ENCODE data around the gene CROCC2.

The CROCC2 gene

DNA sequence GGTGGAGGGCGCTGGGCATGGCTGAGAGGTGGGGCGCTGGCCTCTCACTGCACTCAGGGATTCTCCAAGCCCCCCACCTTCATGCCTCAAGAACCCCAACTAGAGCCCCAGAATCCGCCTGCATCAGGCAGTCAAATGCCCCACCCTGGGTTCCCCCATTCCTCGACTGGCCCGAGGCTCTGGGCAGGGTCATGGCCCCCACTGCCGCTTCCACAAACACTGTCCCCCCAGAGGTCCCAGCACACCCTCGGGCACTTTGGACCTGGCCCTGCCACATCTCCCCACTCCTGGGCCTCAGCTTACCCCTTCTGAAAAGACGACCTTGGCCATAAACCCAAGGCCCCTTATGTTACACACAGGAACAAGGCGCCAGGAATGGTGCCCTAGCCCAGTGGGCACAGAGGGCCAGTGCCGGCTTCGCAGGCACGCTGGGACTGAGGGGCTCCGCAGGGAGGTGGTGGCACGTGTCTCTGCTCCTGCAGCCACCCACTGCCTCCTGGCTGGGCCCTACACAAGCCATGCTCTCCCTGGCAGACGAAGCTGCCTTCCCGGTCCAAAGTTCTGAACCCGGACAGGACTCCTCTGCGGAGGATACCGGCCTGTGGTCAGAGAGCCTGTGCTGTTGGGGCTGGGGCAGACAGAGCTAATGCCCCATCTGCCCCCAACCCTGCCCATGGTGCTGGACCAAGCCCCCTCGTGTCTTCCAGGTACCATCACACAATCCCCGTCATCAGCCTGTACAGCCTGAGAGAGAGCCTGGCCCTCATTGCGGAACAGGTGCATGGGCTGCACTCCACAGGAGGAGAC lies 30.7 kb upstream of the CROCC2 start:
- no peak for DNase-seq (ENCODE audit: low read depth in 1 of 2, low spot score in 1 of 2)

DNA sequence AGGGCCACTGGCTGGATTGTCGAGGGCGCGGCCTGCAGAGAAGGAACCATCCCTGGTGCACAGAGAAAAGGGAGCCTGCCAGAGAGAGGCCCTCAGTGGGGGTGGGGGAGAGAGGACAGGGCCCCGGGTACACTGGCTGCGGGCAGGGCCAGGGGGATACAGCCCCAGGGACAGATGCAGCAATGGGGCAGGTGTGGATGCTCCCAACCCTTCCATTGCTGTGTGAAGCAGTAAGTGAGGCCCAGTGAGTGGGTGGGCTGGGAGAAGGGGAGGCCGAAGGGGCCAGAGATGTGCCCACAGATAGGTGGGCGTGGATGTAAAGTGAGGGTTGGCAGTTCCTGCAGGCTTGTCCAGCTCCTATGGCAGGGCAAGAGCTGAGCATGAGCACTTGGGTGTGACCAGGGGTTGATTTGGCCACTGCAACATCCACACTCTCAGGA lies 30.1 kb upstream of the CROCC2 start:
- no peak for DNase-seq (ENCODE audit: low read depth in 1 of 2, low spot score in 1 of 2)

DNA sequence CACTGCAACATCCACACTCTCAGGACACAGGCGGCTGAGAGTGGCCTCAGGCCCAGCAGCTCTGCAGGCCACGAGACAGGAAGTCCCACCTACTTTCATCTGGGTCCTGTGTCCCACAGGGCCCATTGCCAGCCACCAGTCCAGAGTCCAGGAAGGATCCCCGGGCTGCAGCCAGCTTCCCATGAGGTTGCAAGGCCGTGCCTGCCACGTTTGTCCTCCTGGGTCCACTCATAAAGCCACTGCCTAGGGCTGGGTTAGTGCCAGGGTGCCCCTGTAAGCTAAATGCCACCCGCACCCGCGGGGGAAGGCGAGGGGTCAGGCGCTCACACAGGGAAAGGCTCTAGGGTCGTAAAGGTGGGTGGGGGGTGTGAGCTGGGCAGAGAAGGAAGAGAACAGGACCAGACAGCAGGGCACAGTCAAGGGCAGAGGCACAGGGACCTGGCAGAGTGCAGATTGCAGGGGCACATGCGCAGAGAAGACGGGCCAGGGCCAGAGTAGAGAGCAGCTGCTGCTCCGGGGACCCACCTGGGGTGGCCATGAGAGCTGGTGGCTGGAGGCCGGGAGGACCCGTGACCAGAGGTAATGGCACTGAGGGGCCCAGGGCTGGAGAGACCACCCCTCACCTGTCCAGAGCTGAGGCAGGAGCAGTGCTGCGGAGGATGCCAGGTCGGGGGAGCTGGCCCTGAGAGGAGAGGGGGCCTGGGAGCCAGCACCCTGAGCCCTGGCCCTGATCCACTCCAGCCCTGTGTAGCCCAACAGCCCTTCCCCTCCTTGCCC lies 29.5 kb upstream of the CROCC2 start:
- no peak for DNase-seq (ENCODE audit: low read depth in 1 of 2, low spot score in 1 of 2)

DNA sequence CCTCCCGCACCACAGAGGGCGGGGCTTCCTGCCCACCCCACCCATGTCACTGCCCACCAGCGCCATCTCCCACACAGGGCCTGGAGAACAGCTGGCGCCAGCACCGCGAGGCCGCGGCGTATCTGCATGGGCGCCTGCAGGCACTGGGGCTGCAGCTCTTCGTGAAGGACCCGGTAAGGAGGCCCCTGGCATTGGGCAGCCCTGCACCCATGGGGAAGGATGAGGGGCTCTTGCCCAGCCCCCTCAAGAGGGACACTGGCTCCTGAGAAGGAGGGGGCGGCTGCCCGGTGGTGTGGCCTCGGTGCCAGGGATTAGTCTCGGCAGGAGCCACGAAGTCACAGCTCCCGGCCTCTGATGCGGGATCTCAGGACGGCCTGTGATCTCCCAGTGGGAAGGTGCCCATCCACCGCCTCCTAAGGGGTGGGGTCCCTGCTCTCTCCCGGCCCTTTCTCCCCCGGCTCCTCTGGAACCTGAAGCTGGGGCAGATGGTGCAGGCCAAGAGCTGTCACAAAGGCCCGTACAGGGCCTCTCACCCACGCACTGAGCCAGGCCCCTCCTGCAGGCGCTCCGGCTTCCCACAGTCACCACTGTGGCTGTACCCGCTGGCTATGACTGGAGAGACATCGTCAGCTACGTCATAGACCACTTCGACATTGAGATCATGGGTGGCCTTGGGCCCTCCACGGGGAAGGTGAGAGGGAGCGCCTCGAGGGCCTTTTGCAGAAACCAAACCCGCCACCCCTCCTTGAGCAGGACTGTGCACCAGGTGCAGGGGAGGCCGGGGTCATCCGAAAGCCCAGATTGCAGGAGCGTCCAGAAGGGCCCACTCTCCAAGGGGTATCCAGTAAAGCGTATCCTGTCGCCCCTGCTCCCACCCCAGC lies 28.4 kb upstream of the CROCC2 start:
- DNase-seq (ENCODE audit: low read depth in 1 of 2, low spot score in 1 of 2): no peak

DNA sequence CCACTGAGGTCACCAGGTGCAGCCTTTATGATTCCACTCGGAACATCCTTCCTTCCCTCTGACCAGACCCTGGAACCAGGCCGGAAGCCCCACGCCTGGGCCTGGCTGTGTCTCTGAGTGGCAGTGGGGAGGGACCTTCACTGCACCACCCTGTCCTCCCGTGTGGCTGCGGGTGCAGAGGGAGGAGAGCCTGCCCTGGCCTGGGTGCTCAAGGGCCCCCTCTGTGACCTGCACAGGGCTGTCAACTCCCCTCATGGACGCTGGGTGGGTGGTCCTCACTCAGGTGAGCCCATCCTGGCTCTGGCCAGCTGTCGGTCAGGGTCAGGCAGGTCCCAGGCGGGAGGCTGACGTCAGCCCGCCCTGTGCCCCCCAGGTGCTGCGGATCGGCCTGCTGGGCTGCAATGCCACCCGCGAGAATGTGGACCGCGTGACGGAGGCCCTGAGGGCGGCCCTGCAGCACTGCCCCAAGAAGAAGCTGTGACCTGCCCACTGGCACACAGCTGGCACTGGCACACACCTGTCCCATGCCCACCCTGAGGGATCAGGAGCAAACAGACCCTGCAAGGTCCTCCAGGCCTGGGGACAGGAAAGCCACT lies 27.7 kb upstream of the CROCC2 start:
- DNase-seq (ENCODE audit: low read depth in 1 of 2, low spot score in 1 of 2): no peak

DNA sequence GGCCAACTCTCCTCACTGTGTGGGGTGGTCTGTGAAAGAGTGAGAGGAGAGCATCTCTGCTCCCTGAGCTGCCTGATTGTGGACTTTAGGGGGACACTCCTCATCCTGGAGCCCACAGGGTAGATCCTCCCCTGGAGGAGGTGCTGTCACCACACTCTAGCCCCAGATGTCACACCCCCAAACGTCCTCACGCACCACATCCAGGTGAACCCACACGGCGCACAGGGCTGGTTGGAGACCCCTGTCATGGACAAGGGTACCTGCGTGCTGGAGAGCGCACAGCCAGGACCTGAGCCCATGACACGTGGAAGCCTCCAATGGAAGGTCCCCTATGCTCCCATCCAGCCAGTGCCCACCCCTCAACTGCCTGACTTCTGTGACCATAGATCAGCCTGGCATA lies 27.0 kb upstream of the CROCC2 start:
- no peak for DNase-seq (ENCODE audit: low read depth in 1 of 2, low spot score in 1 of 2)

DNA sequence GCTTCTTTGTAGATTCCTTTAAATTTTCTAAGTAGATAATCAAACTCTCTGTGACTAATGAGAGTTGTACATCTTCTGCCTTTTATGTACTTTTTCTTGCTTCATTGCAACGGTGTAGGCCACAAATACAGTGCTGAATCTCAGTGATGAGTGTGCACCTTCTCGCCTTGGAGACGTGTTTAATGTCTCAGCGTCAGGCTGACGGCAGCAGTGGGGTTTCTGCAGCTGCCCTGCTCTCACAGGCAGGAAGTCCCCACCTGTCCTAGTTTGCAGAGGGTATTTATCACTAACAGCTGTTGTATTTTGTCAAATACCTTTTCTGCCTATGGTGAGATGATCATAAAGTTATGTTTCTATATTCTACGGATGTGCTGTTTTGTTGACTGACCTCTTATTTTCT lies 24.2 kb upstream of the CROCC2 start:
- DNase-seq (ENCODE audit: low read depth in 1 of 2, low spot score in 1 of 2): no peak

DNA sequence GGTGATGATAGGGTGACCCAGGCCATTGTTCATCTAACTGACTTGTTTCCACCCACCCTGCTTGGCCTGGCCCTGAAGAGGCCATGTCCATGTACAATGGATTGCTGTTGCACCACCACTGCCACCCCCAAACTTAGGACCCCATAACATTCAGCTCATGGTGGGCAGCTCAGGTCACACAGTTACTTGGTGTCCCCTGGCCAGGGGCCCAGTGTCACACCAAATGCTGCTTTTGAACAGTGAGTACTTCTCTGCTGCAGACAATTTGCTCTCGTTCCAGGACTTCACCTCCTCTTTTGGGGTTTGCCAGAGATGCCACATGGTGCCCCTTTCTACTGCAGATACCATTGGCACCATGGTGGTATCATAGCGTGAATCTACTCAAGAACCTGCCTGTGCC lies 21.9 kb upstream of the CROCC2 start:
- no peak for DNase-seq (ENCODE audit: low read depth in 1 of 2, low spot score in 1 of 2)

DNA sequence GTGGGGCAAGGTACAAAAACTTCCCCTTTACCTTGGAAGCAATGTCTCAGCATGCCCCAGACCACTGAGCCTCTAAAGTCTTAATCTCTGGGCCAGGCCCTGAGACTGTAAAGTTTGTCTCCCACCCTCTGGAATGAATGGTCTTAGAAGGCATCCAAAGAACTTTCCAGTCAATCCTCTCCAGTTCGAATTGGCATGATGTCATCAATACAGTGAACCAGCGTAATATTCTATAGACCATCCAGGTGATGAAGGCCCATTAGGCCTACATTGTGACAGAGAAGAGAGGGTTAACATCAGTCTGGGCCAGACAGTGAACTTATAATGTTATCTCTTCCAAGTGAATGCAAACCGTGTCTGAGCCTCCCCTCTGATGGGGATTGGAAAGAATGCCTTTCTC lies 21.4 kb upstream of the CROCC2 start:
- DNase-seq (ENCODE audit: low read depth in 1 of 2, low spot score in 1 of 2): no peak

DNA sequence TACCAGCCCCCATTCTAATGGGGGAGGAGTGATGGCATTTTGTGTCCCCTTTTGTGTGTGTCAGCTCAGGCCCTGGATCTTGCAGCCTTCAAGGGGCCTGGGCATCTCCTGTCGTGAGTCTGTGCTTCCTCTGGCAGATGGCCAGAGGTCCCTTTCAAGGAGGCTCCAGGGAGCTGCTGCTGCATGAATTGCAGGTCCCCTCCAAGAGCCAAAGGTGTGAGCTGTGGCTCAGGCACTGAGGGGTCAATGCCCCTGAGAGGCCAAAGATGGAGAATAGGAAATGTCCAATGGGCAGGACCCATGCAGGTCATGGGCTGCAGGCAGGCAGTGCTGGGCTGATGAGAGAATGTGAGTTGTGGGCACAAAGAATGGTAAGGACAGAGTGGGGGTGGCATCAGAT lies 20.6 kb upstream of the CROCC2 start:
- DNase-seq (ENCODE audit: low read depth in 1 of 2, low spot score in 1 of 2): no peak

DNA sequence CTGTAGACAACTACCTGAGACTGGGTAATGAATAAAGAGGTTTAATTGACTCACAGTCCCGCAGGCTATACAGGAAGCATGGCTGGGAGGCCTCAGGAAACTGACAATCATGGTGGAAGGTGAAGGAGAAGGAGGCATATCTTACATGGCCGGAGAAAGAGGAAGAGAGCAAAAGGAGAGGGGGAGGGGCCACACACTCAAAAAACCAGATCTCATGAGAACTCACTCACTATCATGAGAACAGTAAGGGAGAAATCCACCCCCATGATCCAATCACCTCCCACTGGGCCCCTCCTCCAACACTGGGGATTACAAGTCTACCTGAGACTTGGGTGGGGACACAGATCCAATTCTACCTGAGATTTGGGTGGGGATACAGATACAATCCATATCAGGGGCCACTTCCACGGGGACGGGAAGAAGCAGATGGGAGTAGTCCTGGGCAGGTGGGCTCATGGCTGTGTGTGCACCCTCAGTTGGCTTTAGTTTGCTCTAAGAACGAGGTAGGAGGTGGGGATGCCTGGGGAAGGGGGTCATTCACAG lies 20.0 kb upstream of the CROCC2 start:
- DNase-seq (ENCODE audit: low read depth in 1 of 2, low spot score in 1 of 2): no peak

DNA sequence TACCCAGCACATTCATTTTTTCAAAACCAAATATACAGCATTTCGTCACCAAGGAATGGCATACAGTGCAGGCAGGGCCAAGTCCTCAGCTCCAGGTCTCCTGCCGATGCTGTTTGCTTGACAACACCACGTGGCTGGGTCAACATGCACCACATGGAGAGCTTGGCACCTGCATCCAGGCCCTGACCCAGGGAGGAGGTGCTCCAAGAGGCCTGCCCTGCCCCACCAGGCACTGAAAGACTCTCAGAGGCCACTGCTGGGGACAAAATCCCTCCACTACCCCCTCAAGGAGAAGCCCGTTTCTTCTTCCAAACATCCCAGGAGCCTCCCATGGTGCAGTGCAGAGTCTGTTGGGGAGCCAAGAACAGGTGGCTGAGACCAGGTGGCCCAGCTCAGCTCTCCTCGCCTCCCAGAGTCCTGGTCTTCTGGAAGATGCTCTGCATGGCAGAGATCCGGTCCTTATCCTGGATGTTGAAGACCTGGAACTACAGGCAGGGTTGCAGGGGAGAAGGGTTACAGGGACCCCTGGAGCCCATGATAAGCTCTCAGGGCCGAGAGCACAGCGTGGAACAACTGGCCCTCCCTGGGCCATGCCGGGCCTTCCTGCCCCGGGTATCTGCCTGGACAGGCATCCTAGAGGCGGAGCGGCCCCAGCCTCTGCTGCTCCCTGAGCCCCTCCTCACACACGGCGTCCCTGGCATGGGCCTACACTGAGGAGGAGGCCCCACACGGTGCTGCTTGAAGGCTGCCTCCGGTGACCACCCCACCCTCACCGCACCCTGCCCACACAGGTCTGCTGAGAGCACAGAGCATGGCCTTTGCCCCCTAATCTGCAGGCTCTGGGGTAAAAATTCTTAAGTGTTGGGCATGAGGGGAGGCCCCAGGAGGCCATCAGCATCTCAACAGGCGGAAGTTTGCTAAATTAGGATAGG lies 19.2 kb upstream of the CROCC2 start:
- no peak for DNase-seq (ENCODE audit: low read depth in 1 of 2, low spot score in 1 of 2)

DNA sequence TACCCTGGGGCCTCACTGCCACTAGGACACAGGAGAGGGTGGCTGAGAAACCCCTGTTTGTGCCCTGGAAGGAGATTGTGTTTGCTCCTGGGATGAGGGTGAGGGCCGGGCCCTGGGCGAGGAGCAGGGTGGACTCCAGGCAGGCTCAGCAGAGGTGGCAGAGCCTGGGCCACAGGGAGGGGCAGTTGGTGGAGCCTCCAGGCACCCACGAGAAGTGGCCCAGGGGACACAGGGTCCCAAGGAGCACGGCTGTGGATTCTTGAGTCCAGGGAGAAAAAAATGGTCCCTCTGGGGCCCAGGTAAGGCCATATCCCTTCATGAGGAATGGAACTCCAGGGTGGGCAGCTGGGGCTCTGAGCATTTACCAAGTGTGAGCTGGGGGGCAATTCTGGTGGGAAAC lies 18.5 kb upstream of the CROCC2 start:
- no peak for DNase-seq (ENCODE audit: low read depth in 1 of 2, low spot score in 1 of 2)

DNA sequence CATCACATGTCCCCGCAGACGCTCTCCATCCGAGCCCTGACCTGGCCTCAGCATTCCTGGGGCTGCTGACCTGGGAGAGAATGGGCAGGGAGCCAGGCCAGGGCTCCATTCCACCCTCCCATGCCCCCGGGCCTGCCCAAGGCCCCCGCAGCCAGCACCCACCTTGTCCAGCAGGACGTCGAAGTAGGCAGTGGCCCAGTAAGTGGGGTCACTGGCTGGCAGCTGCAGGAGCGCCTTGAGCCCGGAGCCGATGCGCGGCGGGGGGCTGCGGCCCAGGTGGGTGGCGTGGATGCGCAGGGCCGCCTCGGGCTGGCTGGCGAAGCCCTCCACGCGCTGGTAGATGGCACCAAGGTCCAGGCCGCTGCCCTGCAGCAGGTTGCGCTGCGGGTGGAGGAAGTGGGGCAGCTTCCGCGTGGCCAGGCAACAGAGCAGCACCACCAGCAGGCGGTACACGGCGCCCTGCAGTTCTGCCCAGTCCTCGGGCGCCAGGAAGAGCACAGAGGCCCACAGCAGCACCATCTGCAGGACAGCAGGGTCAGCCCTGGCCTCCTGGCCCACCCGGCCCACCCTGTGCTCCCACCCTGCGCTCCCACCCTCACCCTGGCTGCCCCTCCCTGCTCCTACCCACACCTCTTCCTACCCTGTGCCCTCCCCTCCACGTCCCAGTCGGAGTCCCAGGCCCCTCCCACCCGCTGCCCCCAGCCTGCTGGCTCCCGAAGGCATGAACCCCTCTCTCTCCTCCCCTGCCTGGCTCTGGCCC lies 17.8 kb upstream of the CROCC2 start:
- DNase-seq (ENCODE audit: low read depth in 1 of 2, low spot score in 1 of 2): no peak

DNA sequence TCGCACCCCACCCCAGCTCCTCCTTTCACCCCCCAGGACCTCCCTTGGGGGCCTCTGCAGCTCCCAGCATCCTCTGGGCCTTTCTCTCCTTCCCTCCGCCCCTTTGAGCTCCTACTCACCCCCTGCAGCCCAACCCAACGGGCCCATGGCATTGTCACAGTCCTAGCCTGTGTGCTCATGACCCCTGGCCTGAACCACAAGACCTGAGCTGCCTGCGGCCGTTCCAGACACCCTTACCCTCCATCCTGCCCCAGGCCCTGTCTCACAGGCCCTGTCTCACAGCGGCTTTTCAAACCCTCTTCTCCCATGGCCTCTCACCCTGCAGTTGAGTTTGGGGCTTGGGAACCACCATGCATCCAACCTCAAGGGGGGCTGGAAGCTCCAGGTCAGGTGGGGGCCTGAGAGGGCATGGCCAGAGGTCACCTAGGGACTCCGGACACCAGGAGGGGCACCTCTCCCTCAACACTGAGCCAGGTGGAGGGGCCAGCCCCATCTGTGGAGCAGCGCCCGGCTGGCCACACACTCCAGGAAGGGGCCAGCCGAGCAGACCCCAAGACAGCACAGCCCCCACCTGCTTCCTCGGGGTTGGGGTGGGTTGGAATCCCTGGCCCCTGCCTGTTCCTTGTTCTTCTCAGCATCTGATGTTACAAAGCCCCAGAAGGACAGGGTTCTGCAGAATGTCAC lies 17.1 kb upstream of the CROCC2 start:
- no peak for DNase-seq (ENCODE audit: low read depth in 1 of 2, low spot score in 1 of 2)

DNA sequence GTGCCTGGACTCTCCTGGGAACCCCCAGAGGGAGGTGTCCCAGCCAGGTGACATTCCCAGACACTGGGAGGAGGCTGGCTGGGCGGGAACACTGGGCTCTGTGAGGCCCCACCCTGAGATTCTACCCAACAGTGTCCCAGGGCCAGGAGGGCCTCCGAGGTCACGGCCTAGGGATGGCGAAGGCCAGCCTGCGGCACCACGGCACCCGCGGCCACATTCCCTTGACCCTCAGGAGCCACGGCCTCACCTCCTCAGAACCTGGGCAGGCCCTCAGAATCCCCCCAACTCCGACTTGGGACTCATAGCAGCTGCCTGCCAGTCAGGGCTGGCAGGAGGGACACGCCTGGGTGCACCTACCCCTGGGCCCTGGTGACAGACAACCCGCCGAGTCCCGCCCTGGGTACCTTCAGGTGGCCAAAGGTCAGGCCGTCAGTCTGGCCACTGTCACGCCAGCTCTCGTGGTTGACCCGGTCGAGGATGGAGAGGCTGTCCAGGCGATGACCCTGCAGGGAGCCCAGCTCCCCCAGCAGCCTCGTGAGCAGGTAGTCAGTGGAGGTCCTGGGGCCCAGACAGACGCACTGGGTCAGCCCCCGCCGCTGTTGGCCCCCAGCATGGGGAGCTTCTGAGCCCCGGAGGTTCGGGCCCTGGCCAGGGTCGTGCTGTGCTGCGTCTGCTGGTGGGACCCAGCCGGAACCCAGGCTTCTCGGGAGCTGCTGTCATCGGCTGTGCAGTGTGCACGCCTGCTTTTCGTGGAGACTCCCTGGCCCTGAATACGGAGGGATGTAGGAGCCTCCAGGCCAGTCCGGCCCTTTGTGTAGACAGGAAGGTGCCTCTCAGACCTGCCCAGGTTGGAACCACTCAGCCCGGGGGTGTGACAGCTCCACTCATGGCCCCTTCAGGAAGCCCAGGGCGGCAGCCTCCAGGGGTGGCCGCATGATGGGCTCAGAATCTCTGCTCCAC lies 16.3 kb upstream of the CROCC2 start:
- no peak for DNase-seq (ENCODE audit: low read depth in 1 of 2, low spot score in 1 of 2)

DNA sequence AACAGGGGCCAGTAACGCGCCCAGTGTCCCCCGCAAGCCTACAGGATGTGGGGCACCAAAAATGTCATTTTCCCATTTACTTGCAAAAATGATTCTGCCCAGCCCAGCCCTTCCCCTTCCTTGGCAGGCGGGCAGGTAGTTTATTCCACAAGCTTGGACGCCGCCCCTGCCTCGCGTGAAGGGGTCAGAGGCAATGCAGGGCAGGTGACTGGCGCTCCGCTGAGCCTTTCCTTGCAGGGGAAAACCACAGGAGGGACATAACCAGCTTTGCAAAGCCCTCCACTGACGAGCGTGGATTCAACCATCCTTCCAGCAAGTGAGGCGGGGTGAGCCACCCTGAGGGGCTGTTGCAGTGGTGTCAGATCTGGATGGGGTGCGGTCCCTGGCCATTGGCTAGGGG lies 15.4 kb upstream of the CROCC2 start:
- DNase-seq (ENCODE audit: low read depth in 1 of 2, low spot score in 1 of 2): no peak
